Astrocyte of the hippocampus (primary cell): ENCODE results near the gene IRF9.
A peak's percentile ranks its signal among the peaks of the same experiment; 100 is the strongest.

ENCODE experiments used
- DNase-seq: peaks from one replicate; pipeline ENCODE4 v3.0.0; 2011; ENCODE audit warnings: low read depth, low spot score

The IRF9 gene

GRCh38 chr14:24132061-24132685 lies 28.9 kb upstream of the IRF9 start:
- no peak for DNase-seq

- DNase-seq: no peak
Measured at GRCh38 chr14:24132976-24133375, 28.1 kb upstream of the IRF9 start.

GRCh38 chr14:24133735-24134134 lies 27.3 kb upstream of the IRF9 start:
- DNase-seq: no peak

DNA sequence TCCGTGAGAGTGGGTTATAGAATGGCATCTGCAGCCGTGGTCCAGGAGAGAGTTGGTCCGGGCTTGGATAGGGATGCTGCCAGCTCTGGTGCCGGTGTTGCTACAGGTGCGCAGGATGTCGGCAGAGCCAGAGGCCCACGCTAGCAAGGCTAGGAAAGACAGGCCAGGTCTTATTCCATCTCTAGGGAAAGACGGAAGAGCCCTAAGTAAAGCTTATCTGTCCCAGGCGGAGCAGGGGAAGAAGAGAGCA lies 25.6 kb upstream of the IRF9 start:
- no peak for DNase-seq

DNA sequence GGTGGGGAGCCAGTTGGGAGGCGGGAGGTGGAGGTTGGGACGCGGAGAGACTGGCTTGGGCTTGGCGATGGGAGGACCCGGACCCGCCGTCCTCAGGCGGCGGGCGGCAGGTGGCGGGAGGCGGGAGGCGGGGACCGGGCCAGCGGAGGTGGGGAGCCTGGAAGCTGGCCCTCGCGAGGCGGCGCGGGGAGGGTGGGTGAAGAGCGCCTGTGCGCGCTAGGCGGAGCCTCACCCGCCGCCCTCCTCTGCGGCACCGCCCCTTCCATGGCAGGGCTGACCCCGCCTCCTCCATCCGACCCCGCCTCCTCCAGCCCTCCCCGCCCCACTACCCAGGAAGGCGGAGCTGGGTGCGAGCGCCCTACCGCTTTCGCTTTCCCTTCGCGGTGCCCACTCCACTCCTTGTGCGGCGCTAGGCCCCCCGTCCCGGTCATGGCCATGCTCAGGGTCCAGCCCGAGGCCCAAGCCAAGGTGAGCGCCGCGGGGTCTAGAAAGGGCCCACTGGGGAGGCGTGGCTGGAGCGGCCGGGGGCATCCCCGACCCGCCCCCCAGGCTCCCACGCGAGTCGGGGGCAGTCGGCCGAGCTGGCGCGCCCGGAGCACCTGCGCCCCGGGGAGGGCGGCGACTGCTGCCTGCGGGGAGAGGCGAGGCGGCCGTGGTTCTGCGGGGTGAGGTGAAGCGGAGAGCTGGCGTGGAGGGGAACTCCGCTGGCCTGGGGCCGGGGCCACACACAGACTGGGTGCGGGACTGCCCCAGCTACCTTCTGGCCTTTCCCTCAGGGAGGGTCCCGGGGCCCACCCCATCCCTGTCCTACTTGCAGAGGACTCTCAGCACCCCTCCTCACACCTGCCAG lies 25.0 kb upstream of the IRF9 start, which contains the start of gene PSME1:
Gene PSME1 (plus strand): TSS at position 361 of the 850 bp plus-strand sequence. CDS start 69 bp downstream, at position 430.
- peak; percentile 96 for DNase-seq

DNA sequence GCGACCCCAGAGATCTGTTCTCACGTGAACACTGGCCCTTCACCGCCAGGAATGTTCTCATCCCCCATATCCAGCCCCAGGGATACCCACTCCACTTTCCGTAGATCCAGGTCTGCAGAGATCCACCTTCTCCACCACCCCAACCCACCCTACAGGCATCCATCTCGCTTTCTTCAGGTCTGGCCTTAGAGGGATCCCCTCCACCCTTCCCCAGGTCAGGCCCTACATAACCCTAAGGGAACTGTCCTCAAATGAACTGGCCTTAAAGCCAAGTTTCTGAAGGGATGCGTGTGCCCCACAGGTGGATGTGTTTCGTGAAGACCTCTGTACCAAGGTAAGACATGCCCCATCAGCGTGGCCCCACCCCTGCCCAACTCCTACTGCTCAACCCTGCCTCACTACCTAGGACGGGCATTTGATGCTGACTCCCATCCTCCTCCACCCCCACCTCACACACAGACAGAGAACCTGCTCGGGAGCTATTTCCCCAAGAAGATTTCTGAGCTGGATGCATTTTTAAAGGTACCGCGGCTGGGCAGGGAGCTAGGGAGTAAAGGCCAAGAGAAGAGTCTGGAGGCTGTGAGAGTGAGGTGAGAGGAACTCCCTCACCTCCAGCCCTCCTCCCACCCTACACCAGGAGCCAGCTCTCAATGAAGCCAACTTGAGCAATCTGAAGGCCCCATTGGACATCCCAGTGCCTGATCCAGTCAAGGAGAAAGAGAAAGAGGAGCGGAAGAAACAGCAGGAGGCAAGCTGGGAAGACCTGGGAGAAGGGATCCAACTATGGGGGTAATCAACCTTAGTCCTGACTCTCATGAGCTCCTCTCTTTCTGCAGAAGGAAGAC lies 24.2 kb upstream of the IRF9 start:
- DNase-seq: no peak

DNA sequence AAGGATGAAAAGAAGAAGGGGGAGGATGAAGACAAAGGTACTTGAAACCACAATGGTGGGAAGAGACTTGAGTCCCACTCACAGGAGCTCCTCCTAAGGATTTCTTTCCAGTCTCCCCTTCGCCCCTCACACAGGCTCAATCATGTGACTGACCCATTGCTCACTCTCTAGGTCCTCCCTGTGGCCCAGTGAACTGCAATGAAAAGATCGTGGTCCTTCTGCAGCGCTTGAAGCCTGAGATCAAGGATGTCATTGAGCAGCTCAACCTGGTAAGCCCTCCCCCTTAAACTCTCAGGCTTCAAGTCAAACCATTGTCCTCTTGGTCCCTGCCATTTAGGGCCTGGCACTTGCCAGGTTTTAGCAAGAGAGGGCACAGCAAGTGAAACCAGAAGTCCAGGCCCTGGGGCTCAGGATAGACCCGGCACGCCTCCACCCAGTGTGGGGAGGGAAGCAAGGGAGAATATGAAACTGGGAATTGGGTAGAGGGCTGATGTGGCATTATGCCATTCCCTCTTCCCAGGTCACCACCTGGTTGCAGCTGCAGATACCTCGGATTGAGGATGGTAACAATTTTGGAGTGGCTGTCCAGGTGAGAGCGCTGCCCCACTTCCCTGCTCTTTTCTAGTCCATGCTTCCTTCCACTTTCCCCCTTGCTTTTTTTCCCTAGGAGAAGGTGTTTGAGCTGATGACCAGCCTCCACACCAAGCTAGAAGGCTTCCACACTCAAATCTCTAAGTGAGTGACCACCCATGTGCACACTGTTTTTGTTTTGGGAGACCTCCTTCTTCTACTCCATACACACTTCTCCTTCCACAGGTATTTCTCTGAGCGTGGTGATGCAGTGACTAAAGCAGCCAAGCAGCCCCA lies 23.3 kb upstream of the IRF9 start:
- no peak for DNase-seq

GRCh38 chr14:24138396-24139271 lies 22.4 kb upstream of the IRF9 start:
- DNase-seq: no peak

DNA sequence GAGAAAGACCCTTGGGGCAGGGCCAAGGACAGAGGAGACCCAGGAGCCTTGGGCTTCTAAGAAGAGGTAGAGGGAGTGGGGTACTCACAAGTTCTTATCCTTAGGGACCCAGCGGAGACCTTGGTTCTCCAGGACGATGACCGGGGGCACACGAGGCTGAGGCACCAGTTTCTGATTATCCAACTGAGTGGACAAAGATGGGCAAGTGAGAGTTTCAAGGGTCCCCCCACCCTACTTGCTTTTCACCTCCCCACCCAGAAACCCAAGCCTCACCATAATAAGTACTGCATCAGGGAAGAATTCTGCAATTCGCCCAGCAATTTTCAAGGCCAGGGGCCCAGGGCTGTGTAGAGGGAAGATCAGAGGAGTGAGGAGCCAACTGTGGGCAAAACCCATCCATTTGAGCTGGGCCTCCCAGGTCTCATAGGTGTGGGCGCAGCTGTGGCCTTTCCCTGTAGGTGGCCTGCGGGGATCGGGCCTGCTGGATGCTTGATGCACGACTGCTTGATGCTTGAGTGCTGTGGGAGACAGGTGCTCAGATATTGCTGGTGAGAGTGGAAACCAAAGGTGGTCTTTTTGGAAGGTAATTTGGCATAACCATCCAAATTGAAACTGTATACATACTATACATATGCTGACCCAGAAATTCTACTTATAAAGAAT lies 21.7 kb upstream of the IRF9 start:
- DNase-seq: no peak

- DNase-seq: peak; percentile 100
Measured at GRCh38 chr14:24141097-24141880, 19.8 kb upstream of the IRF9 start, which contains the start of gene EMC9. TSS of gene EMC9 (minus strand) at chr14:24141591. CDS start at chr14:24141304, 287 bp downstream.

- no peak for DNase-seq
Measured at GRCh38 chr14:24143511-24143910, 17.6 kb upstream of the IRF9 start.

DNA sequence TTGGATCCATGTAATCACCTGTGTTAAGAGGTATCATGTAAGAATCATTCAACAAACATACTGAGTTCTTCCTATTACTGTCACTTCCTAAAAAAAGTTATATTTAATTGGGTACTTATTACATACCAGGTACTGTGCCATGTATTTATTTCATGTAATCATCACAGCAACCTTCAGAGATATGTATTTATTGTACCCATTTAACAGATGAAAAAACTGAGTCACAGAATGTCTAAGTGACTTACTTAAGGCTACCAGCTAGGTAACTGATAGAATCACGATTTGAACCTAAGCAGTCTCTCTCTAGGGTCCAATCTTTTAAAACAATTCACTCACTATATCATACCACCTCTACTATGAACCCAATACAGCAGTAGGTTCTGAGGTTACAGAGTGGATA lies 16.6 kb upstream of the IRF9 start:
- no peak for DNase-seq

DNA sequence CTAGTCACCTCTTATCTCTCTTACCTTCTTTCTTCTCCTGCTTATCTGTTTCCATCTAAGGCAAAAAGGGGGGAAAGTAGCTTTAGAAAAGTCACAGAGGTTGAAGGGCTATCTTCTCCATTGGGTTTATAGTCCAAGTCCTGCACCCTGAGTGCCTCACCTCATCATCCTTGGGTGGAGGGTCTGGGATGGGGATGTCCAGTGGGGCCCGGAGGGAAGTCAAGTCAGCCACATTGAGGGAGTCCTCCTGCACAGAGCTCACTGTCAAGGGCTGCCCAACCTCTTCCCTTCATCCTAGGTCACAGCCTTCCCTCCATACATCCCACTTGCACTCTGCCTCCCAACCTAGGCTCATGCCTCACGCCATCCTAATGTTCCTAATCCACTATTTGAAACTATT lies 15.8 kb upstream of the IRF9 start:
- DNase-seq: no peak

DNA sequence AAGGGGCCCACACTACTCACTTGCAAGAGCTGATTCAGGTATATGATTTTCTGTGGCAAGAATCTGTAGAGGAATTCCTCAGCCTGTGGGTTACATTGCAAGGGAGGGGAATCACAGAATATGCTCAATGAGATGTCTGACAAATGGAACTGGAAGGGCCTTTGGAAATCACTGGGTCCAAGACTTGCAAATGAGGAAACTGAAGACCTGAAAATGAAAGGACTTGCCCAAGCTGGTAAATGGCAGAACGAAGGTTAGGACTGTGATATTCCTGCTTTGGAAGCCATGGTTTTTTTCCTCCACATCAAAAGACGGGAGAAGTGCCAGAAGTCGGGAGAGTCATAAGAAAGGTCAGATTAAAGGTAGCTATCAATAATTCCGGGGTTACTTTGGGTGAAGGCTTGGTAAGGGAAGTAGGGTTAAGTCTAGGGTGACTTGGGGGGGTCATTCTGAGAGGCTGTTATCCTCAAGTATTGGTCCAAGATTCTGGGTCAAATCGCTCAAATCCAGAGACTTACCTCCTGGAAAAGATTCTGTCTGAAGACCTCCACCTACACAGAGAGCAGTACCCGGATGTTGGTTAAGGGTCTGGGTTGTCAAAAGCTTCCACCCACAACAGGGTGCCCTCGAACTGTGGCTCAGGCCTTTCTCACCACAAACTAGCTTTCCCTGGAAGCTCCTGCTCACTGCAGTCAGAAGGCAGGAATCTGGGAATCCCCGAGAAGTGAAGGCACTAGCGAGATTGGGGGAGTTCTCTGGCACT lies 15.2 kb upstream of the IRF9 start:
- peak; percentile 40 for DNase-seq

- DNase-seq: peak; percentile 98
Measured at GRCh38 chr14:24146453-24146977, 14.6 kb upstream of the IRF9 start, which contains the start of gene PSME2. TSS of gene PSME2 (minus strand) at chr14:24146610. CDS start at chr14:24146581, 29 bp downstream.

DNA sequence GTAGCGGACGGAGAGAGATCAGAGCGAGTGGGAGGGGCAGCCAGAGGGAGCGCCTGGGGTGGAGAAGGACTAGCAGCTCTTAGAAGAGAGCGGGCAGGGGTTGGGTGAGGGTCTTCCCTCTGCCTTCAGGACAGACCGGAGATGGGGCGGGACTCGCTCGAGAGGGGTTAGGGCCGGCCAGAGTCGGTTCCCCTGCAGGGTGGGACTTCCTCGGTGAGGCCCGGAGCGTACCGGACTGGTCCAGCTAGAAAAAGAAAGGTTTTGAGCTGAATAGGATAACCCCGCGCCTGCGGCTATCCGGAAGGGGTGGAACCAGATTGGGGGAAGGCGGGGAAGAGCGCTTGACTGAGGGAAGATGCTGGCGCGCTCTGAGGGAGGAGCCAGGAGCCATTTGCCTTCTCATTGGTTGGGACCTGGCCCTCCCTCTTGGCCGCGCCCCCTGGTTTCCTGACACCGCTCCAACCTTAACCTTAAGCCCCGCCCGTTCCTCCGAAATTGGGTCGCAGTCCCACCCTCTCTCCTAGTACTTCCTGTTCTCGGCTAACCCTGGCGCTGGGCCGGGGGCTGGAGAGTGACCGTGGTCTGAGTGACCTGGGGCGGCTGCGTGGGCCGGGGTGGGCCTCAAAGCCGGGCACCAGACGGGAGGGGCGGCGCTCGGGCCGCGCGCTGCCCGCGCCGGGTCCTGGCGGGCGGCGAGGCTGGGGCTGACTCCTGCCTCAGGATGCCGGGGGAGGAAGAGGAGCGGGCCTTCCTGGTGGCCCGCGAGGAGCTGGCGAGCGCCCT lies 13.9 kb upstream of the IRF9 start, which contains the start of gene RNF31:
Gene RNF31 (plus strand): TSS at position 521 of the 783 bp plus-strand sequence. CDS start 201 bp downstream, at position 722.
- DNase-seq: peak; percentile 99
